ENCODE measurements around the gene HNRNPM. TPM values are rescaled to one million over a fixed set of nuclear protein-coding genes. Genes with fewer than 3 reads are reported as not detected.
A peak's percentile ranks its signal among the peaks of the same experiment; 100 is the strongest.

The HNRNPM gene
- polyA plus RNA-seq, 1 donor from 2014 or later: 210 TPM

GRCh38 chr19:8498295-8498694, 53.5 kb downstream of the HNRNPM start:
- Mint-ChIP-seq H3K27ac (no peak overlapping the region), H3K27me3 (peaks cover 1% of the 10 kb centered on the region), H3K4me3 (no peak overlapping the region), H3K4me1 (peaks cover 0 to 3% (median 1%) of the 10 kb centered on the region in 3 donors), H3K36me3 (no peaks in the 10 kb centered on the region), H3K9me3 (no peaks in the 10 kb centered on the region)

- no peak overlapping the region for H3K27ac Mint-ChIP-seq
Measured at GRCh38 chr19:8499048-8499833, 54.5 kb downstream of the HNRNPM start.

GRCh38 chr19:8500158-8500557, 55.4 kb downstream of the HNRNPM start:
- Mint-ChIP-seq H3K27me3 (peaks cover 3% of the 10 kb centered on the region), H3K36me3 (no peaks in the 10 kb centered on the region), H3K4me1 (peaks cover 0 to 6% (median 1%) of the 10 kb centered on the region in 3 donors), H3K4me3 (no peak overlapping the region), H3K27ac (peak overlapping the region in 1 of 3 donors; percentile 18), H3K9me3 (no peaks in the 10 kb centered on the region)

More at GRCh38 chr19:8499048-8499833, 54.5 kb downstream of the HNRNPM start:
- Mint-ChIP-seq H3K27me3 (peaks cover 1% of the 10 kb centered on the region), H3K4me1 (peaks cover 0 to 6% (median 1%) of the 10 kb centered on the region in 3 donors), H3K9me3 (no peaks in the 10 kb centered on the region), H3K4me3 (no peak overlapping the region), H3K36me3 (no peaks in the 10 kb centered on the region)

- no peak overlapping the region for H3K27ac Mint-ChIP-seq
- H3K36me3 Mint-ChIP-seq: no peaks in the 10 kb centered on the region
- H3K27me3 Mint-ChIP-seq: peaks cover 3% of the 10 kb centered on the region
- H3K9me3 Mint-ChIP-seq: no peaks in the 10 kb centered on the region
- peaks cover 0 to 6% (median 5%) of the 10 kb centered on the region in 3 donors for H3K4me1 Mint-ChIP-seq
- H3K4me3 Mint-ChIP-seq: no peak overlapping the region
Measured at GRCh38 chr19:8501516-8501915, 56.7 kb downstream of the HNRNPM start.

- Mint-ChIP-seq H3K4me3 (no peak overlapping the region), H3K36me3 (no peaks in the 10 kb centered on the region), H3K4me1 (peaks cover 0 to 6% (median 5%) of the 10 kb centered on the region in 3 donors), H3K9me3 (no peaks in the 10 kb centered on the region), H3K27me3 (peaks cover 3% of the 10 kb centered on the region), H3K27ac (no peak overlapping the region)
Measured at GRCh38 chr19:8501981-8502380, 57.2 kb downstream of the HNRNPM start.

GRCh38 chr19:8503510-8503909, 58.7 kb downstream of the HNRNPM start:
- H3K36me3 Mint-ChIP-seq: peaks cover 2% of the 10 kb centered on the region
- H3K4me1 Mint-ChIP-seq: peaks cover 0 to 6% (median 5%) of the 10 kb centered on the region in 3 donors
- no peaks in the 10 kb centered on the region for H3K9me3 Mint-ChIP-seq
- no peak overlapping the region for H3K27ac Mint-ChIP-seq
- peaks cover 3% of the 10 kb centered on the region for H3K27me3 Mint-ChIP-seq
- no peak overlapping the region for H3K4me3 Mint-ChIP-seq

- Mint-ChIP-seq H3K27ac (peak overlapping the region in 1 of 3 donors; percentile 12), H3K36me3 (peaks cover 2% of the 10 kb centered on the region), H3K27me3 (peaks cover 3% of the 10 kb centered on the region), H3K9me3 (no peaks in the 10 kb centered on the region), H3K4me3 (peak overlapping the region in 3 of 4 donors; percentile 26 to 52 (median 31)), H3K4me1 (peaks cover 0 to 6% (median 5%) of the 10 kb centered on the region in 3 donors)
Measured at GRCh38 chr19:8504171-8504570, 59.4 kb downstream of the HNRNPM start.

GRCh38 chr19:8504919-8505318, 60.1 kb downstream of the HNRNPM start:
- peak overlapping the region in 3 of 4 donors; percentile 33 to 49 (median 44) for H3K4me3 Mint-ChIP-seq
- H3K27ac Mint-ChIP-seq: no peak overlapping the region
- peaks cover 3% of the 10 kb centered on the region for H3K27me3 Mint-ChIP-seq
- H3K9me3 Mint-ChIP-seq: no peaks in the 10 kb centered on the region
- peaks cover 5% of the 10 kb centered on the region for H3K36me3 Mint-ChIP-seq
- H3K4me1 Mint-ChIP-seq: peaks cover 0 to 6% (median 5%) of the 10 kb centered on the region in 3 donors

- H3K4me1 Mint-ChIP-seq: peaks cover 0 to 5% (median 3%) of the 10 kb centered on the region in 3 donors
- peak overlapping the region; percentile 27 to 92 (median 91) for H3K27ac Mint-ChIP-seq
- peaks cover 3% of the 10 kb centered on the region for H3K27me3 Mint-ChIP-seq
- H3K4me3 Mint-ChIP-seq: peak overlapping the region; percentile 90 to 98 (median 94)
- no peaks in the 10 kb centered on the region for H3K9me3 Mint-ChIP-seq
- H3K36me3 Mint-ChIP-seq: peaks cover 5% of the 10 kb centered on the region
Measured at GRCh38 chr19:8505680-8506401, 61.1 kb downstream of the HNRNPM start.

GRCh38 chr19:8506402-8506957, 61.7 kb downstream of the HNRNPM start:
- Mint-ChIP-seq H3K27me3 (peaks cover 3% of the 10 kb centered on the region), H3K9me3 (no peaks in the 10 kb centered on the region), H3K4me3 (peak overlapping the region; percentile 90 to 98 (median 94)), H3K4me1 (peaks cover 0 to 5% (median 3%) of the 10 kb centered on the region in 3 donors), H3K36me3 (peaks cover 5% of the 10 kb centered on the region), H3K27ac (peak overlapping the region in 1 of 3 donors; percentile 91)

GRCh38 chr19:8510589-8511115, 65.9 kb downstream of the HNRNPM start:
- Mint-ChIP-seq H3K4me1 (peaks cover 6 to 10% (median 8%) of the 10 kb centered on the region in 3 donors), H3K36me3 (peaks cover 5% of the 10 kb centered on the region), H3K9me3 (no peaks in the 10 kb centered on the region), H3K4me3 (no peak overlapping the region), H3K27me3 (no peaks in the 10 kb centered on the region), H3K27ac (no peak overlapping the region)

- Mint-ChIP-seq H3K4me3 (peak overlapping the region in 1 of 4 donors; percentile 68), H3K36me3 (peaks cover 5% of the 10 kb centered on the region), H3K27ac (no peak overlapping the region)
Measured at GRCh38 chr19:8511573-8512101, 66.9 kb downstream of the HNRNPM start.

GRCh38 chr19:8512115-8512967, 67.6 kb downstream of the HNRNPM start:
- Mint-ChIP-seq H3K4me1 (peaks cover 6 to 12% (median 8%) of the 10 kb centered on the region in 3 donors), H3K36me3 (peaks cover 5% of the 10 kb centered on the region), H3K9me3 (no peaks in the 10 kb centered on the region), H3K27me3 (no peaks in the 10 kb centered on the region), H3K4me3 (peak overlapping the region; percentile 8 to 68 (median 55)), H3K27ac (peak overlapping the region in 1 of 3 donors; percentile 84)

More at GRCh38 chr19:8511573-8512101, 66.9 kb downstream of the HNRNPM start:
- Mint-ChIP-seq H3K4me1 (peaks cover 6 to 12% (median 7%) of the 10 kb centered on the region in 3 donors), H3K9me3 (no peaks in the 10 kb centered on the region), H3K27me3 (no peaks in the 10 kb centered on the region)

All from IgD-negative memory B cell (primary cell).